SK-N-SH (cell line): Measurements from ENCODE around the gene RAD1. TPM values are rescaled to one million over a fixed set of nuclear protein-coding genes. Genes with fewer than 3 reads are reported as not detected.

Source experiments
- CTCF ChIA-PET: fragments of 300-600, 350-600 bp; formaldehyde crosslinking; extraction: SDS; loops from one replicate; lab custom pipeline; 2021; lab: Yijun Ruan, JAX
- POLR2A ChIA-PET: fragments of 350-600 bp; sonication (Branson Sonifier 250); formaldehyde crosslinking; extraction: SDS; loops from one replicate; lab custom pipeline; 2020; ENCODE audit warnings: antibody characterized with exemption, inconsistent platforms; lab: Yijun Ruan, JAX
- DNase-seq: peaks from one replicate; pipeline ENCODE4 v3.0.0; 2012
- H2AFZ ChIP-seq: fragments of 200-600 bp; sonication (generic); 2 replicates; pipeline ENCODE4 v1.8.1; 2016; ENCODE audit warnings: antibody characterized with exemption, mild to moderate bottlenecking, low read depth
- H3F3A ChIP-seq: fragments of 200-600 bp; sonication (generic); replicated peaks from 2 replicates; pipeline ENCODE3; 2016; ENCODE audit warnings: antibody characterized with exemption, mild to moderate bottlenecking; ENCODE audit not compliant: insufficient read depth
- H3K27ac ChIP-seq, 2 experiments: fragments of 200-500 bp in 1 of 2; fragments of 200-600 bp in 1 of 2; sonication (Bioruptor generic) in 1 of 2; sonication (generic), shearing (Covaris generic) in 1 of 2; 2 replicates each; pipeline versions ENCODE4 v1.5.1 to v1.6.1; 2014 to 2016; ENCODE audit warnings: low read depth in 2 of 2, inconsistent platforms in 1 of 2, low read length in 1 of 2, mild to moderate bottlenecking in 1 of 2, mixed read lengths in 1 of 2
- H3K27me3 ChIP-seq: fragments of 200-600 bp; sonication (generic), shearing (Covaris generic); 2 replicates; pipeline ENCODE4 v1.6.1; 2016; ENCODE audit warnings: mixed run types; ENCODE audit not compliant: insufficient read depth
- H3K36me3 ChIP-seq, 2 experiments: fragments of 200-500 bp in 1 of 2; fragments of 200-600 bp in 1 of 2; sonication (Bioruptor generic) in 1 of 2; sonication (generic) in 1 of 2; replicated peaks in 1 of 2; 2 replicates each; pipeline versions ENCODE3 to v1.5.1; 2014 to 2016; ENCODE audit warnings: low read length in 1 of 2, mild to moderate bottlenecking in 1 of 2; ENCODE audit not compliant: insufficient read depth in 2 of 2, control insufficient read depth in 1 of 2
- H3K4me1 ChIP-seq, 2 experiments: fragments of 200-500 bp in 1 of 2; fragments of 200-600 bp in 1 of 2; sonication (Bioruptor generic) in 1 of 2; sonication (generic), shearing (Covaris generic) in 1 of 2; 2 replicates each; pipeline versions ENCODE4 v1.5.1 to v1.6.1; 2014 to 2016; ENCODE audit warnings: low read depth in 1 of 2, low read length in 1 of 2, mixed run types in 1 of 2; ENCODE audit not compliant: insufficient read depth in 2 of 2, control insufficient read depth in 1 of 2
- H3K4me2 ChIP-seq: fragments of 200-600 bp; sonication (generic), shearing (Covaris generic); 2 replicates; pipeline ENCODE4 v1.6.1; 2017; ENCODE audit warnings: mixed run types
- H3K4me3 ChIP-seq, 2 experiments: fragments of 200-500 bp in 1 of 2; fragments of 200-600 bp in 1 of 2; sonication (Bioruptor generic) in 1 of 2; sonication (generic), shearing (Covaris generic) in 1 of 2; 2 replicates each; pipeline versions ENCODE4 v1.5.1 to v1.8.1; 2014 to 2016; ENCODE audit warnings: low read depth in 2 of 2, inconsistent platforms in 1 of 2, low read length in 1 of 2, mild to moderate bottlenecking in 1 of 2, mixed read lengths in 1 of 2, moderate library complexity in 1 of 2
- H3K79me2 ChIP-seq: fragments of 200-600 bp; sonication (generic); 2 replicates; pipeline ENCODE4 v1.8.1; 2017; ENCODE audit warnings: mild to moderate bottlenecking; ENCODE audit not compliant: insufficient read depth
- H3K9ac ChIP-seq: fragments of 200-600 bp; sonication (generic); 2 replicates; pipeline ENCODE4 v1.6.1; 2017; ENCODE audit warnings: mixed run types
- H3K9me2 ChIP-seq: fragments of 200-600 bp; sonication (generic); 2 replicates; pipeline ENCODE4 v1.6.1; 2017; ENCODE audit warnings: mixed run types
- H3K9me3 ChIP-seq: fragments of 200-600 bp; sonication (generic); 2 replicates; pipeline ENCODE4 v1.6.1; 2017; ENCODE audit warnings: mixed run types, mild to moderate bottlenecking, moderate library complexity
- H4K20me1 ChIP-seq: fragments of 200-600 bp; sonication (generic); 2 replicates; pipeline ENCODE4 v1.6.1; 2017; ENCODE audit warnings: mild to moderate bottlenecking, mixed run types; ENCODE audit not compliant: insufficient read depth
- CHD2 ChIP-seq: fragments of 150-350 bp; IDR thresholded peaks from 2 replicates; pipeline ENCODE4 v1.6.1; 2018; ENCODE audit warnings: low read length; ENCODE audit not compliant: partially characterized antibody
- ELF1 ChIP-seq: IDR thresholded peaks from 2 replicates; pipeline ENCODE4 v1.4.0; 2012
- EP300 ChIP-seq, 2 experiments: IDR thresholded peaks; 2 replicates each; pipeline versions ENCODE4 v1.4.0 to v1.6.1; 2012; ENCODE audit warnings: borderline replicate concordance in 1 of 2, low read depth in 1 of 2, low read length in 1 of 2
- EZH2phosphoT487 ChIP-seq: fragments of 200-600 bp; sonication (generic); IDR thresholded peaks from 2 replicates; pipeline ENCODE4 v1.6.1; 2017; ENCODE audit warnings: low read depth, mixed run types, mild to moderate bottlenecking, antibody characterized with exemption, moderate library complexity, borderline replicate concordance
- FOXJ3 ChIP-seq: sonication (generic); formaldehyde crosslinking; IDR thresholded peaks from 2 replicates; pipeline ENCODE4 v1.5.1; 2020; ENCODE audit warnings: mild to moderate bottlenecking, missing genetic modification reagents
- GABPA ChIP-seq: IDR thresholded peaks from 2 replicates; pipeline ENCODE4 v1.4.0; 2012; ENCODE audit warnings: low read depth, mild to moderate bottlenecking
- MAX ChIP-seq: IDR thresholded peaks from 2 replicates; pipeline ENCODE4 v1.4.0; 2012; ENCODE audit warnings: low read depth
- NFIC ChIP-seq: IDR thresholded peaks from 2 replicates; pipeline ENCODE4 v1.4.0; 2012; ENCODE audit warnings: borderline replicate concordance
- NRF1 ChIP-seq: IDR thresholded peaks from 2 replicates; pipeline ENCODE4 v1.6.1; 2012; ENCODE audit warnings: low read depth, mild to moderate bottlenecking, low read length
- POLR2AphosphoS5 ChIP-seq: IDR thresholded peaks from 2 replicates; pipeline ENCODE4 v1.6.1; 2012; ENCODE audit warnings: low read depth, low read length
- RAD21 ChIP-seq: IDR thresholded peaks from 2 replicates; pipeline ENCODE4 v1.6.1; 2012; ENCODE audit warnings: mild to moderate bottlenecking, low read length
- RCOR1 ChIP-seq: fragments of 150-350 bp; IDR thresholded peaks from 2 replicates; pipeline ENCODE4 v1.6.1; 2017; ENCODE audit warnings: antibody characterized with exemption, low read length
- RXRA ChIP-seq: IDR thresholded peaks from 2 replicates; pipeline ENCODE4 v1.4.0; 2012; ENCODE audit warnings: low read depth, mild to moderate bottlenecking, borderline replicate concordance
- SIN3A ChIP-seq: IDR thresholded peaks from 2 replicates; pipeline ENCODE4 v1.6.1; 2012; ENCODE audit warnings: low read depth, mild to moderate bottlenecking, low read length, moderate library complexity, borderline replicate concordance
- SMC3 ChIP-seq: IDR thresholded peaks from 2 replicates; pipeline ENCODE4 v1.6.1; 2012; ENCODE audit warnings: low read depth, low read length, improper control_type of control experiment
- TAF1 ChIP-seq: IDR thresholded peaks from 2 replicates; pipeline ENCODE4 v1.6.1; 2012; ENCODE audit warnings: low read depth, mild to moderate bottlenecking, low read length, moderate library complexity, borderline replicate concordance
- TEAD4 ChIP-seq: IDR thresholded peaks from 2 replicates; pipeline ENCODE4 v1.4.0; 2012; ENCODE audit warnings: mild to moderate bottlenecking, borderline replicate concordance; ENCODE audit not compliant: insufficient read depth
- USF2 ChIP-seq: fragments of 150-350 bp; IDR thresholded peaks from 2 replicates; pipeline ENCODE4 v1.6.1; 2017; ENCODE audit warnings: antibody characterized with exemption, low read length, low read depth, borderline replicate concordance
- YY1 ChIP-seq: IDR thresholded peaks from 2 replicates; pipeline ENCODE4 v1.4.0; 2012; ENCODE audit warnings: low read depth, mild to moderate bottlenecking
- WGBS: methylation state at CpG from one replicate; pipeline ENCODE4 v1.1.6; 2017; ENCODE audit warnings: low lambda C conversion rate; 5-methylcytosine and 5-hydroxymethylcytosine counted together
- polyA plus RNA-seq, 3 experiments: library from polyadenylated mRNA; depleted of rRNA; stranded (reverse); fragments of >200 nt; gene quantifications; 2 replicates each; pipeline ENCODE4 v1.2.3, GENCODE V29; 2012
- TF ChIP-seq, protein P1 (sequence below): IDR thresholded peaks from 2 replicates; pipeline ENCODE4 v1.6.1; 2012; ENCODE audit warnings: mild to moderate bottlenecking, low read depth, low read length, moderate library complexity
- TF ChIP-seq, protein P2 (sequence below): IDR thresholded peaks from 2 replicates; pipeline ENCODE4 v1.4.0; 2012; ENCODE audit warnings: low read depth, borderline replicate concordance

RAD1 gene
- polyA plus RNA-seq, 1 of the 3 experiments (the other 2 are of a cell fraction) = 21.2 TPM

GRCh38 chr5:34924462-34924765 is 9.1 kb upstream of the RAD1 start:
- Histone ChIP-seq H3K4me1 (peaks cover 0 to 13% of the 10 kb centered on the region in 2 experiments; a peak in 3 of 4 replicates), H3K9me2 (no peaks in the 10 kb centered on the region), H3K27ac (peak overlapping the region; percentile 31 to 74; a peak in 2 of 4 replicates), H3K9me3 (no peaks in the 10 kb centered on the region), H3K9ac (no peak overlapping the region), H3F3A (peaks cover 63% of the 10 kb centered on the region), H3K36me3 (peaks cover 67 to 72% of the 10 kb centered on the region in 2 experiments), H3K27me3 (no peaks in the 10 kb centered on the region), H4K20me1 (no peaks in the 10 kb centered on the region), H3K79me2 (peaks cover 34% of the 10 kb centered on the region), H3K4me2 (peak overlapping the region; percentile 13; the same call in 1 of the 2 replicates), H3K4me3 (no peak overlapping the region), H2AFZ (no peak overlapping the region)
- ChIA-PET CTCF (no interaction called here), POLR2A (interaction anchor here (2.1 kb wide), 1 partner anchor 9 kb away, joined by 8 read pairs; the partner anchor contains the start of genes BRIX1 and RAD1)
- TF ChIP-seq EZH2phosphoT487 (no peak), MAX (no peak), EP300 (IDR thresholded peaks at IDR 0.05; ENCODE audit: borderline replicate concordance in 1 of 2, low read depth in 1 of 2, low read length in 1 of 2) (no peak), RXRA (no peak), FOXJ3 (CRISPR knock-in tag) (no peak), SMC3 (no peak)
- no peak for DNase-seq

DNA sequence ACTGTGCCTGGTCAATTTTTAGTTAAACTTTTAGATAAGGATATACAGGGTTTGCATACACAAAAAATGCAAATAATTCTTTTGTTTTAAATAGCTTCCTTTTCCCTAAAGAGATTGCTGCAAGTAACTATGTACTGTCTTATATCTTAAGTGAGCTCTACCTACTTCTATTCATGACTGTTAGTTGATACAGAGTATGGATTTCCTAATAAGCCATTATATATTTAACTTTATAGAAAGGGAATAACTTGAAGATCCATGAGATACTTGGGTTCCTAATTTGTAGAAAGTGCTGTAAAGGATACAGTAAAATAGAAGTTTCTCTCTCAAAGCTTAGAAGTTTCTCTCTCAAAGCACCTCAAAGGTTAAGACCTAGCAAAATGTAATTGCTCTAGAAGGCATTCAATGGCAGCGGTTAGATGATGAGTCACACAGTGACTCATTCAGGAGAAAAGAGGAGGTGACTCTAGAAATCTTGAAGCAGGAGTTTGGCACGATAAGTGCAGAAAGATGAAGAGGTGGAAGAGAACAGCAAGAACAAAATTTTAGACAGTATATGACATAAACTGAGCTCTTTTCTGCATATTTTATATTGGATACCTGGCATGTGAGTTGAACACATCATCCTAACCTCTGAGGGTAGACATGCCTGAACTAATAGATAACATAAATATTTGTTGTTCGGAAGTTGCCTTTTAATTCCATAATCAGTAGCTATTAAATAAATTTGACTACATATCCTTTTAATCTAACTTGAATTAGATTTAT is 8.6 kb upstream of the RAD1 start:
- no peaks in the 10 kb centered on the region for H3K9me3 ChIP-seq
- TF ChIP-seq TAF1 (no peak), YY1 (peak; percentile 50; the same call in 1 of the 2 replicates), MAX (no peak), EP300 (IDR thresholded peaks at IDR 0.05; ENCODE audit: borderline replicate concordance in 1 of 2, low read depth in 1 of 2, low read length in 1 of 2) (no peak), POLR2AphosphoS5 (peak; percentile 52; the same call in 1 of the 2 replicates), SMC3 (no peak), SIN3A (no peak), TEAD4 (no peak), RAD21 (no peak), GABPA (no peak), ELF1 (no peak), NRF1 (no peak), USF2 (no peak), CHD2 (no peak), NFIC (peak; percentile 48; the same call in 1 of the 2 replicates), RCOR1 (no peak)
- TF ChIP-seq, protein P1, sequence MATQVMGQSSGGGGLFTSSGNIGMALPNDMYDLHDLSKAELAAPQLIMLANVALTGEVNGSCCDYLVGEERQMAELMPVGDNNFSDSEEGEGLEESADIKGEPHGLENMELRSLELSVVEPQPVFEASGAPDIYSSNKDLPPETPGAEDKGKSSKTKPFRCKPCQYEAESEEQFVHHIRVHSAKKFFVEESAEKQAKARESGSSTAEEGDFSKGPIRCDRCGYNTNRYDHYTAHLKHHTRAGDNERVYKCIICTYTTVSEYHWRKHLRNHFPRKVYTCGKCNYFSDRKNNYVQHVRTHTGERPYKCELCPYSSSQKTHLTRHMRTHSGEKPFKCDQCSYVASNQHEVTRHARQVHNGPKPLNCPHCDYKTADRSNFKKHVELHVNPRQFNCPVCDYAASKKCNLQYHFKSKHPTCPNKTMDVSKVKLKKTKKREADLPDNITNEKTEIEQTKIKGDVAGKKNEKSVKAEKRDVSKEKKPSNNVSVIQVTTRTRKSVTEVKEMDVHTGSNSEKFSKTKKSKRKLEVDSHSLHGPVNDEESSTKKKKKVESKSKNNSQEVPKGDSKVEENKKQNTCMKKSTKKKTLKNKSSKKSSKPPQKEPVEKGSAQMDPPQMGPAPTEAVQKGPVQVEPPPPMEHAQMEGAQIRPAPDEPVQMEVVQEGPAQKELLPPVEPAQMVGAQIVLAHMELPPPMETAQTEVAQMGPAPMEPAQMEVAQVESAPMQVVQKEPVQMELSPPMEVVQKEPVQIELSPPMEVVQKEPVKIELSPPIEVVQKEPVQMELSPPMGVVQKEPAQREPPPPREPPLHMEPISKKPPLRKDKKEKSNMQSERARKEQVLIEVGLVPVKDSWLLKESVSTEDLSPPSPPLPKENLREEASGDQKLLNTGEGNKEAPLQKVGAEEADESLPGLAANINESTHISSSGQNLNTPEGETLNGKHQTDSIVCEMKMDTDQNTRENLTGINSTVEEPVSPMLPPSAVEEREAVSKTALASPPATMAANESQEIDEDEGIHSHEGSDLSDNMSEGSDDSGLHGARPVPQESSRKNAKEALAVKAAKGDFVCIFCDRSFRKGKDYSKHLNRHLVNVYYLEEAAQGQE = no peak
- TF ChIP-seq, protein P2, sequence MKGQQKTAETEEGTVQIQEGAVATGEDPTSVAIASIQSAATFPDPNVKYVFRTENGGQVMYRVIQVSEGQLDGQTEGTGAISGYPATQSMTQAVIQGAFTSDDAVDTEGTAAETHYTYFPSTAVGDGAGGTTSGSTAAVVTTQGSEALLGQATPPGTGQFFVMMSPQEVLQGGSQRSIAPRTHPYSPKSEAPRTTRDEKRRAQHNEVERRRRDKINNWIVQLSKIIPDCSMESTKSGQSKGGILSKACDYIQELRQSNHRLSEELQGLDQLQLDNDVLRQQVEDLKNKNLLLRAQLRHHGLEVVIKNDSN = no peak

More for the DNA sequence above, 8.6 kb upstream of the RAD1 start:
- Histone ChIP-seq H3K27me3 (no peaks in the 10 kb centered on the region), H3K9ac (no peak overlapping the region), H3K79me2 (peaks cover 39% of the 10 kb centered on the region), H3K9me2 (no peaks in the 10 kb centered on the region), H3K36me3 (peaks cover 70 to 73% of the 10 kb centered on the region in 2 experiments), H3K27ac (peak overlapping the region; percentile 31 to 74; a peak in 3 of 4 replicates), H3F3A (peaks cover 64% of the 10 kb centered on the region), H3K4me3 (no peak overlapping the region), H2AFZ (no peak overlapping the region), H3K4me1 (peaks cover 0 to 13% of the 10 kb centered on the region in 2 experiments; a peak in 3 of 4 replicates), H4K20me1 (no peaks in the 10 kb centered on the region), H3K4me2 (peak overlapping the region; percentile 13; the same call in 1 of the 2 replicates)
- ChIA-PET POLR2A (interaction anchor here (2.1 kb wide), 1 partner anchor 9 kb away, joined by 8 read pairs; the partner anchor contains the start of genes BRIX1 and RAD1), CTCF (no interaction called here)
- WGBS = 36% methylated on average over 3 of the region's 3 CpGs
- no peak for DNase-seq
